ENCODE measurements around the gene HAPSTR1.
A peak's percentile ranks its signal among the peaks of the same experiment; 100 is the strongest.
"Not testable (repeated sequence)": the region's sequence is repeated elsewhere in the genome, so short reads cannot be mapped to it uniquely, and the experiment has no call there.

The HAPSTR1 gene

GRCh38 chr16:9090960-9091866 is at the start of gene HAPSTR1:
HAPSTR1 (plus strand) TSS chr16:9091644; CDS start chr16:9092045, 401 bp downstream.
- Histone ChIP-seq H3F3A (ENCODE audit: low read depth) (no peaks in the 10 kb centered on the region), H3K9me2 (replicated peaks; ENCODE audit: low read depth, low read length) (no peaks in the 10 kb centered on the region), H3K4me3 (ENCODE audit: low read length, poor library complexity, severe bottlenecking) (peak within 1 kb of the TSS; percentile 91), H3K79me2 (ENCODE audit: insufficient read depth, low read length) (peaks cover 46% of the 10 kb centered on the region), H3K9me3 (ENCODE audit: insufficient read depth, low read depth, low read length) (no peaks in the 10 kb centered on the region), H3K4me2 (ENCODE audit: low read depth, low read length, poor library complexity, severe bottlenecking) (peak within 1 kb of the TSS; percentile 96), H3K9ac (ENCODE audit: low read depth, low read length, poor library complexity, severe bottlenecking) (peak within 1 kb of the TSS; percentile 84), H4K20me1 (ENCODE audit: insufficient read depth, low read length, poor library complexity, severe bottlenecking) (peaks cover 35% of the 10 kb centered on the region), H3K4me1 (ENCODE audit: insufficient read depth, low read length, poor library complexity, severe bottlenecking) (peaks cover 16% of the 10 kb centered on the region), H3K27me3 (ENCODE audit: insufficient read depth, low read length, poor library complexity, severe bottlenecking) (no peaks in the 10 kb centered on the region), H3K36me3 (ENCODE audit: insufficient read depth, low read length) (no peaks in the 10 kb centered on the region), H2AFZ (ENCODE audit: low read length) (peak within 1 kb of the TSS; percentile 80; the same call in 1 of the 2 replicates)
- TF ChIP-seq CTCF (conservative IDR thresholded peaks at IDR 0.05; ENCODE audit: low read length): no peak
- TF ChIP-seq EZH2phosphoT487 (IDR thresholded peaks at IDR 0.05; ENCODE audit: borderline replicate concordance): no peak

- Histone ChIP-seq H3K9me3 (ENCODE audit: insufficient read depth, low read depth, low read length) (no peaks in the 10 kb centered on the region), H2AFZ (ENCODE audit: low read length) (no peak overlapping the region), H3K79me2 (ENCODE audit: insufficient read depth, low read length) (no peaks in the 10 kb centered on the region)
Observed at GRCh38 chr16:9042533-9042932, 48.9 kb upstream of the HAPSTR1 start.

GRCh38 chr16:9042964-9043680 is 48.3 kb upstream of the HAPSTR1 start:
- no peak overlapping the region for H3K9ac ChIP-seq (ENCODE audit: low read depth, low read length, poor library complexity, severe bottlenecking)
- H3K36me3 ChIP-seq (ENCODE audit: insufficient read depth, low read length): no peaks in the 10 kb centered on the region
- H3K9me3 ChIP-seq (ENCODE audit: insufficient read depth, low read depth, low read length): no peaks in the 10 kb centered on the region
- no peaks in the 10 kb centered on the region for H3K27me3 ChIP-seq (ENCODE audit: insufficient read depth, low read length, poor library complexity, severe bottlenecking)
- H2AFZ ChIP-seq (ENCODE audit: low read length): no peak overlapping the region
- no peaks in the 10 kb centered on the region for H4K20me1 ChIP-seq (ENCODE audit: insufficient read depth, low read length, poor library complexity, severe bottlenecking)
- no peak overlapping the region for H3K4me3 ChIP-seq (ENCODE audit: low read length, poor library complexity, severe bottlenecking)
- no peak overlapping the region for H3K4me2 ChIP-seq (ENCODE audit: low read depth, low read length, poor library complexity, severe bottlenecking)
- no peaks in the 10 kb centered on the region for H3K4me1 ChIP-seq (ENCODE audit: insufficient read depth, low read length, poor library complexity, severe bottlenecking)
- TF ChIP-seq CTCF (conservative IDR thresholded peaks at IDR 0.05; ENCODE audit: low read length) (no peak), EZH2phosphoT487 (IDR thresholded peaks at IDR 0.05; ENCODE audit: borderline replicate concordance) (no peak)
- no peaks in the 10 kb centered on the region for H3K79me2 ChIP-seq (ENCODE audit: insufficient read depth, low read length)
- no peaks in the 10 kb centered on the region for H3F3A ChIP-seq (ENCODE audit: low read depth)
- H3K9me2 ChIP-seq (replicated peaks; ENCODE audit: low read depth, low read length): no peaks in the 10 kb centered on the region

More at GRCh38 chr16:9042533-9042932, 48.9 kb upstream of the HAPSTR1 start:
- no peak overlapping the region for H3K4me2 ChIP-seq (ENCODE audit: low read depth, low read length, poor library complexity, severe bottlenecking)
- no peaks in the 10 kb centered on the region for H3K36me3 ChIP-seq (ENCODE audit: insufficient read depth, low read length)
- H3K27me3 ChIP-seq (ENCODE audit: insufficient read depth, low read length, poor library complexity, severe bottlenecking): no peaks in the 10 kb centered on the region
- no peaks in the 10 kb centered on the region for H3K9me2 ChIP-seq (replicated peaks; ENCODE audit: low read depth, low read length)
- H3K4me3 ChIP-seq (ENCODE audit: low read length, poor library complexity, severe bottlenecking): no peak overlapping the region
- no peaks in the 10 kb centered on the region for H4K20me1 ChIP-seq (ENCODE audit: insufficient read depth, low read length, poor library complexity, severe bottlenecking)
- no peaks in the 10 kb centered on the region for H3K4me1 ChIP-seq (ENCODE audit: insufficient read depth, low read length, poor library complexity, severe bottlenecking)
- TF ChIP-seq EZH2phosphoT487 (IDR thresholded peaks at IDR 0.05; ENCODE audit: borderline replicate concordance): no peak
- TF ChIP-seq CTCF (conservative IDR thresholded peaks at IDR 0.05; ENCODE audit: low read length): no peak
- no peak overlapping the region for H3K9ac ChIP-seq (ENCODE audit: low read depth, low read length, poor library complexity, severe bottlenecking)
- H3F3A ChIP-seq (ENCODE audit: low read depth): no peaks in the 10 kb centered on the region

- H3K4me1 ChIP-seq (ENCODE audit: insufficient read depth, low read length, poor library complexity, severe bottlenecking); H3K4me3 ChIP-seq (ENCODE audit: low read length, poor library complexity, severe bottlenecking); H2AFZ ChIP-seq (ENCODE audit: low read length); H3K9me2 ChIP-seq (replicated peaks; ENCODE audit: low read depth, low read length); H3K36me3 ChIP-seq (ENCODE audit: insufficient read depth, low read length); H3K9me3 ChIP-seq (ENCODE audit: insufficient read depth, low read depth, low read length); H4K20me1 ChIP-seq (ENCODE audit: insufficient read depth, low read length, poor library complexity, severe bottlenecking); H3K9ac ChIP-seq (ENCODE audit: low read depth, low read length, poor library complexity, severe bottlenecking); H3F3A ChIP-seq (ENCODE audit: low read depth); H3K4me2 ChIP-seq (ENCODE audit: low read depth, low read length, poor library complexity, severe bottlenecking); H3K79me2 ChIP-seq (ENCODE audit: insufficient read depth, low read length); H3K27me3 ChIP-seq (ENCODE audit: insufficient read depth, low read length, poor library complexity, severe bottlenecking): not testable (repeated sequence)
Observed at GRCh38 chr16:9045562-9045961, 45.9 kb upstream of the HAPSTR1 start.

All from Loucy (cell line).